Caco-2 (cell line): ENCODE data around the gene LBX1. TPM values are rescaled to one million over a fixed set of nuclear protein-coding genes. Genes with fewer than 3 reads are reported as not detected.

Source experiments
- BruUV-seq: library from RNA; stranded (reverse); fragments of 400-500 nt; replicated peaks from 2 replicates; lab custom pipeline; 2021; lab: Mats Ljungman, UMichigan
- CTCF ChIA-PET: fragments of 300-600 bp; sonication (Branson Sonifier 250); formaldehyde crosslinking; loops from one replicate; lab custom pipeline; 2022; ENCODE audit warnings: antibody characterized with exemption; lab: Charles Lee
- POLR2A ChIA-PET: fragments of 300-600 bp; sonication (Branson Sonifier 250); formaldehyde crosslinking; loops from one replicate; lab custom pipeline; 2022; ENCODE audit warnings: antibody characterized with exemption; lab: Charles Lee
- DNase-seq, 2 experiments: peaks; one replicate each; pipeline versions ENCODE4 v3.0.0 to v3.0.0-alpha.2; 2020 to 2022
- H3K27me3 ChIP-seq: replicated peaks from 2 replicates; pipeline ENCODE4 v1.6.0; 2011; ENCODE audit warnings: low read length; ENCODE audit not compliant: control insufficient read depth, insufficient read depth
- H3K36me3 ChIP-seq: 2 replicates; pipeline ENCODE4 v1.5.1; 2011; ENCODE audit warnings: low read length; ENCODE audit not compliant: control insufficient read depth, insufficient read depth
- H3K4me1 ChIP-seq: fragments of 250-450 bp; sonication (Bioruptor Pico); 2 replicates; pipeline ENCODE4 v1.5.1; 2020; ENCODE audit warnings: mild to moderate bottlenecking
- H3K4me3 ChIP-seq: 2 replicates; pipeline ENCODE4 v1.5.1; 2011; ENCODE audit warnings: low read depth, mild to moderate bottlenecking, control low read depth, low read length
- H3K9me3 ChIP-seq: fragments of 250-450 bp; sonication (Bioruptor Pico); 2 replicates; pipeline ENCODE4 v1.5.1; 2020; ENCODE audit warnings: mild to moderate bottlenecking, moderate library complexity
- H3K27ac Mint-ChIP-seq: one replicate; pipeline ENCODE4 v1.8.0; 2022; ENCODE audit warnings: mixed read lengths; ENCODE audit not compliant: unreplicated experiment
- H3K27me3 Mint-ChIP-seq: one replicate; pipeline ENCODE4 v1.8.0; 2022; ENCODE audit warnings: mixed read lengths; ENCODE audit not compliant: insufficient read depth, unreplicated experiment
- H3K36me3 Mint-ChIP-seq: one replicate; pipeline ENCODE4 v1.8.0; 2022; ENCODE audit warnings: mild to moderate bottlenecking, mixed read lengths; ENCODE audit not compliant: insufficient read depth, unreplicated experiment
- H3K4me1 Mint-ChIP-seq: one replicate; pipeline ENCODE4 v1.8.0; 2022; ENCODE audit warnings: low read depth, mixed read lengths; ENCODE audit not compliant: unreplicated experiment
- H3K4me3 Mint-ChIP-seq: one replicate; pipeline ENCODE4 v1.8.0; 2022; ENCODE audit warnings: mild to moderate bottlenecking, moderate library complexity, mixed read lengths; ENCODE audit not compliant: unreplicated experiment
- H3K9me3 Mint-ChIP-seq: one replicate; pipeline ENCODE4 v1.8.0; 2022; ENCODE audit warnings: mixed read lengths; ENCODE audit not compliant: unreplicated experiment
- intact Hi-C: fragments of 100-400 bp; cut with micrococcal nuclease; formaldehyde crosslinking; loops from one replicate; pipeline ENCODE4 v1.10.0; 2022; ENCODE audit not compliant: unreplicated experiment
- total RNA-seq: library from RNA; stranded (reverse); gene quantifications from 2 replicates; pipeline ENCODE4 v1.2.3, GENCODE V29; 2022
- TF ChIP-seq, protein P1 (sequence below), 2 experiments: fragments of 200-600 bp in 1 of 2; IDR thresholded peaks; 1 replicate in 1 of 2; 2 replicates in 1 of 2; pipeline versions ENCODE4 v1.5.1 to v1.8.0; 2011 to 2022; ENCODE audit warnings: antibody characterized with exemption in 1 of 2, control low read depth in 1 of 2, inconsistent platforms in 1 of 2, low read depth in 1 of 2, low read length in 1 of 2, mild to moderate bottlenecking in 1 of 2, moderate library complexity in 1 of 2; ENCODE audit not compliant: insufficient read depth in 1 of 2, severe bottlenecking in 1 of 2, unreplicated experiment in 1 of 2

The LBX1 gene
- total RNA-seq, 1 experiment from 2014 or later = not detected

DNA sequence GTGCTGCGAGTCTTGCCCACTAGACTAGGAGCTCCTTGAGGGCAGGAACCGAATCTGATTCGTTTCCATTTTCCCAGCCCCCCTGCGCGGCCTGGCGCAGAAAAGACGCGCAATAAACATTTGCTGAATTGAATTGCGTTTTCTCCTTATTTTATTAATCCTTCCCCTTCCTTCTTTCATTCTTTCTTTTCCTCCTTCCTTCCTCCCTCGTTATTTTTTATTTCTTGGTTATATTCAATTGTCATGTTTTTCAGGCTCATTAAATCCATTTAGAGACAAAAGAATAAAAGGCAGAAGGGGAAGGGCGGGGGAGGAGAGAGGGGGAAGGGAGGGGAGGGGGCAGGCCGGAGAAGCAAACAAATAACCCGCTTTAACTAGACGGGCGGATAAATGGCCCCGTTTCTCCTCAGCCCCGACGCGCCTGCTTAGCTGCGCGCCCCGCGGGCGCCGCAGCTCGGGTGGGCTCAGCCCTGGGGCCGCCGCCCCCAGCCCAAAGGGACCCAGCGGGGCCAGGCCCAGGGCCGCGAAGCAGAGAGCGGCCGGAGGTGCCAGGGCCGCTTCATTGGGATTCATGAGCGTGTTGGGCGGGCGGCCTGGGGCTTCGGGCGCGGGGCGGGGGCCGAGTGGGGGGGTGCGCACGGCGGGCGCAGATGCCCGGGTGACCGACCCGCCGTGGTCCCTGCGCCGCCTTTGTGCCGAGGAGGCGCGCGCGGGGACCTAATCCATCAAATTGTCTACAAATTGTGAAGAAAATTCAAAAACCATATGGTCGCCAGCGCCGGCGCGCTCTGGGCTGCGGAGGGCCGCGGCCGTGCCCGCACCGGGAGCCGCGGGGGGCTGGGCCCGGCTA lies 5.0 kb downstream of the LBX1 start:
- peaks cover 10% of the 10 kb centered on the region for H3K27me3 ChIP-seq
- Mint-ChIP-seq H3K27me3 (peaks cover 54% of the 10 kb centered on the region), H3K9me3 (no peaks in the 10 kb centered on the region), H3K36me3 (no peaks in the 10 kb centered on the region), H3K27ac (no peak overlapping the region), H3K4me3 (peak overlapping the region; percentile 60), H3K4me1 (peaks cover 11% of the 10 kb centered on the region)
- no TSS peak for BruUV-seq
- ChIA-PET POLR2A (no interaction called here), CTCF (no interaction called here)
- peaks cover 4% of the 10 kb centered on the region; the same call in 1 of the 2 replicates for H3K4me1 ChIP-seq
- TF ChIP-seq, protein P1, sequence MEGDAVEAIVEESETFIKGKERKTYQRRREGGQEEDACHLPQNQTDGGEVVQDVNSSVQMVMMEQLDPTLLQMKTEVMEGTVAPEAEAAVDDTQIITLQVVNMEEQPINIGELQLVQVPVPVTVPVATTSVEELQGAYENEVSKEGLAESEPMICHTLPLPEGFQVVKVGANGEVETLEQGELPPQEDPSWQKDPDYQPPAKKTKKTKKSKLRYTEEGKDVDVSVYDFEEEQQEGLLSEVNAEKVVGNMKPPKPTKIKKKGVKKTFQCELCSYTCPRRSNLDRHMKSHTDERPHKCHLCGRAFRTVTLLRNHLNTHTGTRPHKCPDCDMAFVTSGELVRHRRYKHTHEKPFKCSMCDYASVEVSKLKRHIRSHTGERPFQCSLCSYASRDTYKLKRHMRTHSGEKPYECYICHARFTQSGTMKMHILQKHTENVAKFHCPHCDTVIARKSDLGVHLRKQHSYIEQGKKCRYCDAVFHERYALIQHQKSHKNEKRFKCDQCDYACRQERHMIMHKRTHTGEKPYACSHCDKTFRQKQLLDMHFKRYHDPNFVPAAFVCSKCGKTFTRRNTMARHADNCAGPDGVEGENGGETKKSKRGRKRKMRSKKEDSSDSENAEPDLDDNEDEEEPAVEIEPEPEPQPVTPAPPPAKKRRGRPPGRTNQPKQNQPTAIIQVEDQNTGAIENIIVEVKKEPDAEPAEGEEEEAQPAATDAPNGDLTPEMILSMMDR (IDR thresholded peaks at IDR 0.05; ENCODE audit: insufficient read depth in 1 of 2, low read depth in 1 of 2, low read length in 1 of 2, severe bottlenecking in 1 of 2, unreplicated experiment in 1 of 2) = no peak
- intact Hi-C loops = no loop called here
- H3K36me3 ChIP-seq = no peaks in the 10 kb centered on the region
- no peak for DNase-seq
- no peak overlapping the region for H3K4me3 ChIP-seq
- H3K9me3 ChIP-seq = no peaks in the 10 kb centered on the region

DNA sequence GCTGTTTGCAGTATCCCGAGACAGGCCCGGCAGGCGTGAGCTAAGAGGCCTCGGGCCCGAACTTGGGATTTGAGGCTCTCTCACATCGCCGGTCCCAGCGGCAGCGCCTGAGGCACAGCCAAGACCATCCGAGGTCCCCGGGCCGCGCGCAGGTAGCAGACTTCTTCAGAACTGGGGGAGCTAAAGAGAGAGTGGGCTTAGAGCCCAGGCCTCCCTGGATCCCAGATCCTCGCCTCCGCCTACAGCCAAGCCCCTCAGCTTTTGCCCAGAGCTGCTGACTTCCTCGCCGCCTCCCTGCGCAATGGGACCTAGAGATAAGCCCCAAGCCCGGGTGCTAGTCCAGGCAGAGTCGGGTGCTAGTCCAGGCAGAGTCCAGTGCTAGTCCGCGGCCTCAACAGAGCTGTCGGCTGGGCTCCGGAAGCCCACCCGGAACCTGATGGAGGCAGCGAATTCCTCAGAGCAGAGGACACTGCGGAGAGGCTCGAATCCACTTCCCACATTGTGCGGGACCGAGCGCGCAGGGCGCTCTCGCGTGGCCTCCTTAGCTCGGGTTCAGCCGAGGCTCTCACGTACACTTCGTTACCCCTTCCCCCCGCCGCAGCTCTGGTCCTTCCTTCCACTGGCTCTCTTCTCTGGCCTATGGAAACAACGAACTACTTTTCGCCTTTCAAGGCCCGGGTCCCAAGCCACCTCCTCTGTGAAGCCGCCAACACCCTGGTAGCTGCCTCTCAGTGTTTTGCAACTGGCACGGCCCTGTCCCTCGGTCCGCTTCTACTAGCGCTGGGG lies 5.8 kb downstream of the LBX1 start:
- H3K4me3 Mint-ChIP-seq = no peak overlapping the region
- ChIA-PET CTCF (interaction anchor here (0.5 to 0.6 kb wide), 2 partner anchors 68 to 244 kb away, joined by 3 read pairs; no protein-coding TSS in a partner anchor), POLR2A (no interaction called here)
- peaks cover 7% of the 10 kb centered on the region for H3K4me1 Mint-ChIP-seq
- peaks cover 53% of the 10 kb centered on the region for H3K27me3 Mint-ChIP-seq
- H3K9me3 Mint-ChIP-seq = no peaks in the 10 kb centered on the region
- no peaks in the 10 kb centered on the region for H3K36me3 ChIP-seq
- peaks cover 7% of the 10 kb centered on the region for H3K27me3 ChIP-seq
- no peaks in the 10 kb centered on the region for H3K9me3 ChIP-seq
- TF ChIP-seq, protein P1 (IDR thresholded peaks at IDR 0.05; ENCODE audit: insufficient read depth in 1 of 2, low read depth in 1 of 2, low read length in 1 of 2, severe bottlenecking in 1 of 2, unreplicated experiment in 1 of 2) = no peak
- no peaks in the 10 kb centered on the region for H3K4me1 ChIP-seq
- intact Hi-C loops = no loop called here
- DNase-seq = no peak
- no peak overlapping the region for H3K4me3 ChIP-seq
- no TSS peak for BruUV-seq
- no peak overlapping the region for H3K27ac Mint-ChIP-seq
- no peaks in the 10 kb centered on the region for H3K36me3 Mint-ChIP-seq

DNA sequence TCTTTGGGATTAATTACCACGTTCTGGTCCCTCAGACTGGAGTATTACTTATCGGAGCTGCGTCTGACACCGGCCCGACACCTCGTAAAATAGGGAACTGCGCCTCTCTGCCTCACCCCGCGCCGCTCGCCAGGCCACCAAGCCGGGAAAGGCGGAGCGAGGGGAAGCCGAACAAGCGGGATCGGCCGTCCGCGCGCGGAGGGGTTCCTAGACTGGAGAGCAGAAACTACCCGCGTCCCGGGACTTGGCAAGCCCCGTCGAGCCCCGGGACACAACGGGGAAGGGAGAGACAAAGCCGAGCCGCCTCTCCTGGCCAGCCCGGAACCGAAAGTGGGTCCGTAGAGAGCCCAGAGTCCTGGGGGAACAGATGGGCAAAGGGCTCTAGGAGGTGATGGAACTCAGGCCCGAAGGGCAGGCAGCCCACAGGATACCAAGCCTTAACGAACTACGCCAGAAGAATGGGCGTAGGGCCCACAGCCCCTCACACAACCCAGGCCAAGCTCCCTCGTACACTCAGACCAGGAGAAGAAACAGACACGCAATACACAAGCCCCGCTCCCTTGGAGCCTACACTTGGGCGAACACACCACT lies 6.5 kb downstream of the LBX1 start:
- Mint-ChIP-seq H3K27ac (no peak overlapping the region), H3K9me3 (no peaks in the 10 kb centered on the region), H3K36me3 (no peaks in the 10 kb centered on the region), H3K4me1 (peaks cover 7% of the 10 kb centered on the region), H3K27me3 (peaks cover 51% of the 10 kb centered on the region), H3K4me3 (no peak overlapping the region)
- Histone ChIP-seq H3K27me3 (peaks cover 4% of the 10 kb centered on the region), H3K36me3 (no peaks in the 10 kb centered on the region), H3K4me3 (no peak overlapping the region), H3K9me3 (no peaks in the 10 kb centered on the region), H3K4me1 (no peaks in the 10 kb centered on the region)
- TF ChIP-seq, protein P1 (IDR thresholded peaks at IDR 0.05; ENCODE audit: insufficient read depth in 1 of 2, low read depth in 1 of 2, low read length in 1 of 2, severe bottlenecking in 1 of 2, unreplicated experiment in 1 of 2) = no peak
- intact Hi-C loops = no loop called here
- no TSS peak for BruUV-seq
- CTCF ChIA-PET = interaction anchor here (0.6 kb wide), 1 partner anchor 245 kb away, joined by 3 read pairs; no protein-coding TSS in a partner anchor
- no peak for DNase-seq
- POLR2A ChIA-PET = no interaction called here
